ENCODE results near the gene ADD2. TPM values are rescaled to one million over a fixed set of nuclear protein-coding genes. Genes with fewer than 3 reads are reported as not detected.

Gene ADD2
- total and polyA plus RNA-seq, 4 donors, result 0.08 to 156 (median 0.16) TPM; not detected in 1

DNA sequence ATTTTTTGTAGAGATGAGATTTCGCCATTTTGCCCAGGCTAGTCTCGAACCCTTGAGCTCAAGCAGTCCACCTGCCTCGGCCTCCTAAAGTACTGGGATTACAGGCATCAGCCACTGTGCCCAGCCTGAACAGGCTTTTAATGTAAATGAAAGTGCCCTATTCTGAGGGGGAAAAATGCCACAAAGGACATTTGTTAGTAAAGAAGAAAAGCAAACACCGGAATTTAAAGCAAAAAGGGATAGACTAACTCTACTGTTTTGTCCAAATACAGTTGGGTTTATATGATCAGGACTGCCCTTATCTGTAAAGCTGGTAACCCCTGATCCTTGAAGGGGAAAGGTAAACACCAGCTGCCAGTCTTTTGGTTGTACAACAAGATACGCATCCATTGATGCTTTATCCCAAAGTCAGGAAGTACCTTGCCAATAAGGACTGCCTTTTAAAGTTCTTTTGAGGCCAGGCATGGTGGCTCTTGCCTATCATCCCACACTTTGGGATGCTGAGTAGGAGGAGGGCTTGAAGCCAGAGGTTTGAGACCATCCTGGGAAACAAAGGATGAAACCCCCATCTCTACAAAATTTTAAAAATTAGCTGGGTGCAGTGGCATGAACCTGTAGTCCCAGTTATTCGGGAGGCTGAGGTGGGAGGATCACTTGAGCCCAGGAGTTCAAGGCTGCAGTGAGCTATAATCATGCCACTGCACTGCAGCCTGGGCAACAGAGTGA lies 39.3 kb upstream of the ADD2 start:
- Histone ChIP-seq H3K4me3 (ENCODE audit: low read depth in 1 of 3, low read length in 3 of 3) (no peak overlapping the region), H3K9ac (ENCODE audit: low read depth in 1 of 2, low read length in 2 of 2) (no peak overlapping the region), H3K9me3 (ENCODE audit: control insufficient read depth in 4 of 4, low read length in 3 of 4) (no peaks in the 10 kb centered on the region), H3K36me3 (ENCODE audit: control insufficient read depth in 4 of 4, insufficient read depth in 3 of 4, low read depth in 1 of 4, low read length in 3 of 4) (no peaks in the 10 kb centered on the region), H3K4me1 (ENCODE audit: control insufficient read depth in 4 of 4, insufficient read depth in 4 of 4, low read length in 3 of 4) (no peaks in the 10 kb centered on the region), H3K27ac (ENCODE audit: low read depth in 1 of 2, low read length in 2 of 2) (no peak overlapping the region), H3K27me3 (ENCODE audit: control insufficient read depth in 4 of 4, insufficient read depth in 4 of 4, low read length in 3 of 4) (no peaks in the 10 kb centered on the region)
- TF ChIP-seq RAD21 (IDR thresholded peaks at IDR 0.05), result no peak
- TF ChIP-seq, protein P1, sequence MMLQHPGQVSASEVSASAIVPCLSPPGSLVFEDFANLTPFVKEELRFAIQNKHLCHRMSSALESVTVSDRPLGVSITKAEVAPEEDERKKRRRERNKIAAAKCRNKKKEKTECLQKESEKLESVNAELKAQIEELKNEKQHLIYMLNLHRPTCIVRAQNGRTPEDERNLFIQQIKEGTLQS (IDR thresholded peaks at IDR 0.05), result no peak
- TF ChIP-seq, protein P2, sequence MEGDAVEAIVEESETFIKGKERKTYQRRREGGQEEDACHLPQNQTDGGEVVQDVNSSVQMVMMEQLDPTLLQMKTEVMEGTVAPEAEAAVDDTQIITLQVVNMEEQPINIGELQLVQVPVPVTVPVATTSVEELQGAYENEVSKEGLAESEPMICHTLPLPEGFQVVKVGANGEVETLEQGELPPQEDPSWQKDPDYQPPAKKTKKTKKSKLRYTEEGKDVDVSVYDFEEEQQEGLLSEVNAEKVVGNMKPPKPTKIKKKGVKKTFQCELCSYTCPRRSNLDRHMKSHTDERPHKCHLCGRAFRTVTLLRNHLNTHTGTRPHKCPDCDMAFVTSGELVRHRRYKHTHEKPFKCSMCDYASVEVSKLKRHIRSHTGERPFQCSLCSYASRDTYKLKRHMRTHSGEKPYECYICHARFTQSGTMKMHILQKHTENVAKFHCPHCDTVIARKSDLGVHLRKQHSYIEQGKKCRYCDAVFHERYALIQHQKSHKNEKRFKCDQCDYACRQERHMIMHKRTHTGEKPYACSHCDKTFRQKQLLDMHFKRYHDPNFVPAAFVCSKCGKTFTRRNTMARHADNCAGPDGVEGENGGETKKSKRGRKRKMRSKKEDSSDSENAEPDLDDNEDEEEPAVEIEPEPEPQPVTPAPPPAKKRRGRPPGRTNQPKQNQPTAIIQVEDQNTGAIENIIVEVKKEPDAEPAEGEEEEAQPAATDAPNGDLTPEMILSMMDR (IDR thresholded peaks at IDR 0.05; ENCODE audit: low read depth, low read length, missing input control), result no peak
- TF ChIP-seq RXRA (IDR thresholded peaks at IDR 0.05), result no peak
- no peak for TF ChIP-seq HNF4A (conservative IDR thresholded peaks at IDR 0.05)
- TF ChIP-seq YY1 (IDR thresholded peaks at IDR 0.05), result no peak
- no peak for TF ChIP-seq EGR1 (IDR thresholded peaks at IDR 0.05; ENCODE audit: low read depth in 2 of 2)
- TF ChIP-seq, protein P3, sequence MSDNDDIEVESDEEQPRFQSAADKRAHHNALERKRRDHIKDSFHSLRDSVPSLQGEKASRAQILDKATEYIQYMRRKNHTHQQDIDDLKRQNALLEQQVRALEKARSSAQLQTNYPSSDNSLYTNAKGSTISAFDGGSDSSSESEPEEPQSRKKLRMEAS (IDR thresholded peaks at IDR 0.05), result no peak
- TF ChIP-seq SP1 (IDR thresholded peaks at IDR 0.05), result no peak
- no peak for TF ChIP-seq HNF4G (IDR thresholded peaks at IDR 0.05)
- no peak for TF ChIP-seq TAF1 (conservative IDR thresholded peaks at IDR 0.05)
- TF ChIP-seq, protein P4, sequence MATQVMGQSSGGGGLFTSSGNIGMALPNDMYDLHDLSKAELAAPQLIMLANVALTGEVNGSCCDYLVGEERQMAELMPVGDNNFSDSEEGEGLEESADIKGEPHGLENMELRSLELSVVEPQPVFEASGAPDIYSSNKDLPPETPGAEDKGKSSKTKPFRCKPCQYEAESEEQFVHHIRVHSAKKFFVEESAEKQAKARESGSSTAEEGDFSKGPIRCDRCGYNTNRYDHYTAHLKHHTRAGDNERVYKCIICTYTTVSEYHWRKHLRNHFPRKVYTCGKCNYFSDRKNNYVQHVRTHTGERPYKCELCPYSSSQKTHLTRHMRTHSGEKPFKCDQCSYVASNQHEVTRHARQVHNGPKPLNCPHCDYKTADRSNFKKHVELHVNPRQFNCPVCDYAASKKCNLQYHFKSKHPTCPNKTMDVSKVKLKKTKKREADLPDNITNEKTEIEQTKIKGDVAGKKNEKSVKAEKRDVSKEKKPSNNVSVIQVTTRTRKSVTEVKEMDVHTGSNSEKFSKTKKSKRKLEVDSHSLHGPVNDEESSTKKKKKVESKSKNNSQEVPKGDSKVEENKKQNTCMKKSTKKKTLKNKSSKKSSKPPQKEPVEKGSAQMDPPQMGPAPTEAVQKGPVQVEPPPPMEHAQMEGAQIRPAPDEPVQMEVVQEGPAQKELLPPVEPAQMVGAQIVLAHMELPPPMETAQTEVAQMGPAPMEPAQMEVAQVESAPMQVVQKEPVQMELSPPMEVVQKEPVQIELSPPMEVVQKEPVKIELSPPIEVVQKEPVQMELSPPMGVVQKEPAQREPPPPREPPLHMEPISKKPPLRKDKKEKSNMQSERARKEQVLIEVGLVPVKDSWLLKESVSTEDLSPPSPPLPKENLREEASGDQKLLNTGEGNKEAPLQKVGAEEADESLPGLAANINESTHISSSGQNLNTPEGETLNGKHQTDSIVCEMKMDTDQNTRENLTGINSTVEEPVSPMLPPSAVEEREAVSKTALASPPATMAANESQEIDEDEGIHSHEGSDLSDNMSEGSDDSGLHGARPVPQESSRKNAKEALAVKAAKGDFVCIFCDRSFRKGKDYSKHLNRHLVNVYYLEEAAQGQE (IDR thresholded peaks at IDR 0.05), result no peak
- 81% methylated on average over 6 of the region's 6 CpGs for WGBS
- DNase-seq (ENCODE audit: low spot score), result no peak

DNA sequence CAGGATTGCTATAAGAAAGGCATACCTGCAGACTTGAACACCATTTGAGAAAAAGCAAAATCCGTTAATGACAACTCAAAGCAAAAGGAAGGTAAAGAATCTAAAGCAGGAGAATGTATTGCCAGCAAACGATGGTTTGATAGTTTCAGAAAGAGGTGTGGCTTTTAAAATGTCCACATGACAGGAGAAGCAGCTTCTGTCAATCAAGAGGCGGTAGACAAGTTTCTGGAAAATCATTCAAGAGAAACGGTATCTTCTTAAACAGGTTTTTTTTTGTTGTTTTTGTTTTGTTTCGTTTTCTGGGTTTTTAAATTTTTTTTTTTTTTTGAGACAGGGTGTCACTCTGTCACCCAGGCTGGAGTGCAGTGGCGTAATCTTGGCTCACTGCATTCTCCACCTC lies 38.6 kb upstream of the ADD2 start:
- H3K27ac ChIP-seq (ENCODE audit: low read depth in 1 of 2, low read length in 2 of 2), result no peak overlapping the region
- H3K36me3 ChIP-seq (ENCODE audit: control insufficient read depth in 4 of 4, insufficient read depth in 3 of 4, low read depth in 1 of 4, low read length in 3 of 4), result no peaks in the 10 kb centered on the region
- H3K4me1 ChIP-seq (ENCODE audit: control insufficient read depth in 4 of 4, insufficient read depth in 4 of 4, low read length in 3 of 4), result no peaks in the 10 kb centered on the region
- no peak overlapping the region for H3K9ac ChIP-seq (ENCODE audit: low read depth in 1 of 2, low read length in 2 of 2)
- DNase-seq (ENCODE audit: low spot score), result no peak
- H3K9me3 ChIP-seq (ENCODE audit: control insufficient read depth in 4 of 4, low read length in 3 of 4), result no peaks in the 10 kb centered on the region
- peaks cover 0 to 2% (median 0%) of the 10 kb centered on the region in 4 donors for H3K27me3 ChIP-seq (ENCODE audit: control insufficient read depth in 4 of 4, insufficient read depth in 4 of 4, low read length in 3 of 4)
- TF ChIP-seq, protein P1 (IDR thresholded peaks at IDR 0.05), result no peak
- no peak for TF ChIP-seq NR2F2 (IDR thresholded peaks at IDR 0.05)
- TF ChIP-seq, protein P2 (IDR thresholded peaks at IDR 0.05; ENCODE audit: low read depth, low read length, missing input control), result no peak
- TF ChIP-seq HNF4A (conservative IDR thresholded peaks at IDR 0.05), result no peak
- TF ChIP-seq, protein P3 (IDR thresholded peaks at IDR 0.05), result no peak
- TF ChIP-seq JUND (IDR thresholded peaks at IDR 0.05), result no peak
- TF ChIP-seq YY1 (IDR thresholded peaks at IDR 0.05), result no peak
- no peak for TF ChIP-seq EGR1 (IDR thresholded peaks at IDR 0.05; ENCODE audit: low read depth in 2 of 2)
- TF ChIP-seq SP1 (IDR thresholded peaks at IDR 0.05), result no peak
- no peak for TF ChIP-seq TAF1 (conservative IDR thresholded peaks at IDR 0.05)
- TF ChIP-seq RXRA (IDR thresholded peaks at IDR 0.05), result no peak
- no peak for TF ChIP-seq GABPA (IDR thresholded peaks at IDR 0.05 in 1 of 2, conservative IDR thresholded peaks at IDR 0.05 in 1 of 2)
- TF ChIP-seq FOXA2 (IDR thresholded peaks at IDR 0.05), result no peak
- H3K4me3 ChIP-seq (ENCODE audit: low read depth in 1 of 3, low read length in 3 of 3), result no peak overlapping the region
- 57% methylated on average over 6 of the region's 6 CpGs for WGBS

Measured in liver (tissue), 9 donors.